ENCODE measurements around the gene ADPRH. TPM values are rescaled to one million over a fixed set of nuclear protein-coding genes. Genes with fewer than 3 reads are reported as not detected.
A peak's percentile ranks its signal among the peaks of the same experiment; 100 is the strongest.

The ADPRH gene
- total and polyA plus RNA-seq, 10 of the 15 experiments (the other 5 are each of a cell fraction or from before 2014, with no cell fraction given): 2.3 to 32.6 (median 19.0) TPM

GRCh38 chr3:119627461-119627860 is 48.2 kb downstream of the ADPRH start (continued):
- TF ChIP-seq, protein P1, sequence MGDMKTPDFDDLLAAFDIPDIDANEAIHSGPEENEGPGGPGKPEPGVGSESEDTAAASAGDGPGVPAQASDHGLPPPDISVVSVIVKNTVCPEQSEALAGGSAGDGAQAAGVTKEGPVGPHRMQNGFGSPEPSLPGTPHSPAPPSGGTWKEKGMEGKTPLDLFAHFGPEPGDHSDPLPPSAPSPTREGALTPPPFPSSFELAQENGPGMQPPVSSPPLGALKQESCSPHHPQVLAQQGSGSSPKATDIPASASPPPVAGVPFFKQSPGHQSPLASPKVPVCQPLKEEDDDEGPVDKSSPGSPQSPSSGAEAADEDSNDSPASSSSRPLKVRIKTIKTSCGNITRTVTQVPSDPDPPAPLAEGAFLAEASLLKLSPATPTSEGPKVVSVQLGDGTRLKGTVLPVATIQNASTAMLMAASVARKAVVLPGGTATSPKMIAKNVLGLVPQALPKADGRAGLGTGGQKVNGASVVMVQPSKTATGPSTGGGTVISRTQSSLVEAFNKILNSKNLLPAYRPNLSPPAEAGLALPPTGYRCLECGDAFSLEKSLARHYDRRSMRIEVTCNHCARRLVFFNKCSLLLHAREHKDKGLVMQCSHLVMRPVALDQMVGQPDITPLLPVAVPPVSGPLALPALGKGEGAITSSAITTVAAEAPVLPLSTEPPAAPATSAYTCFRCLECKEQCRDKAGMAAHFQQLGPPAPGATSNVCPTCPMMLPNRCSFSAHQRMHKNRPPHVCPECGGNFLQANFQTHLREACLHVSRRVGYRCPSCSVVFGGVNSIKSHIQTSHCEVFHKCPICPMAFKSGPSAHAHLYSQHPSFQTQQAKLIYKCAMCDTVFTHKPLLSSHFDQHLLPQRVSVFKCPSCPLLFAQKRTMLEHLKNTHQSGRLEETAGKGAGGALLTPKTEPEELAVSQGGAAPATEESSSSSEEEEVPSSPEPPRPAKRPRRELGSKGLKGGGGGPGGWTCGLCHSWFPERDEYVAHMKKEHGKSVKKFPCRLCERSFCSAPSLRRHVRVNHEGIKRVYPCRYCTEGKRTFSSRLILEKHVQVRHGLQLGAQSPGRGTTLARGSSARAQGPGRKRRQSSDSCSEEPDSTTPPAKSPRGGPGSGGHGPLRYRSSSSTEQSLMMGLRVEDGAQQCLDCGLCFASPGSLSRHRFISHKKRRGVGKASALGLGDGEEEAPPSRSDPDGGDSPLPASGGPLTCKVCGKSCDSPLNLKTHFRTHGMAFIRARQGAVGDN (IDR thresholded peaks at IDR 0.05): peak; percentile 60; the same call in 1 of the 2 replicates
- TF ChIP-seq IKZF2 (IDR thresholded peaks at IDR 0.05): peak; percentile 44 to 69; a peak in 3 of 4 replicates
- no peak for TF ChIP-seq NR2F1 (conservative IDR thresholded peaks at IDR 0.05)
- peak; percentile 54 for TF ChIP-seq BCL3 (IDR thresholded peaks at IDR 0.05; ENCODE audit: borderline replicate concordance, insufficient read depth, low read depth, low read length, poor library complexity, severe bottlenecking)
- peak; percentile 41; the same call in 1 of the 2 replicates for TF ChIP-seq NFIC (IDR thresholded peaks at IDR 0.05; ENCODE audit: low read depth, low read length)
- peak; percentile 50 for TF ChIP-seq IKZF1 (conservative IDR thresholded peaks at IDR 0.05)
- TF ChIP-seq ETV6 (conservative IDR thresholded peaks at IDR 0.05 in 1 of 2, IDR thresholded peaks at IDR 0.05 in 1 of 2; ENCODE audit: borderline replicate concordance in 1 of 2, low read depth in 1 of 2): no peak
- TF ChIP-seq, protein P2, sequence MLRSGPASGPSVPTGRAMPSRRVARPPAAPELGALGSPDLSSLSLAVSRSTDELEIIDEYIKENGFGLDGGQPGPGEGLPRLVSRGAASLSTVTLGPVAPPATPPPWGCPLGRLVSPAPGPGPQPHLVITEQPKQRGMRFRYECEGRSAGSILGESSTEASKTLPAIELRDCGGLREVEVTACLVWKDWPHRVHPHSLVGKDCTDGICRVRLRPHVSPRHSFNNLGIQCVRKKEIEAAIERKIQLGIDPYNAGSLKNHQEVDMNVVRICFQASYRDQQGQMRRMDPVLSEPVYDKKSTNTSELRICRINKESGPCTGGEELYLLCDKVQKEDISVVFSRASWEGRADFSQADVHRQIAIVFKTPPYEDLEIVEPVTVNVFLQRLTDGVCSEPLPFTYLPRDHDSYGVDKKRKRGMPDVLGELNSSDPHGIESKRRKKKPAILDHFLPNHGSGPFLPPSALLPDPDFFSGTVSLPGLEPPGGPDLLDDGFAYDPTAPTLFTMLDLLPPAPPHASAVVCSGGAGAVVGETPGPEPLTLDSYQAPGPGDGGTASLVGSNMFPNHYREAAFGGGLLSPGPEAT (IDR thresholded peaks at IDR 0.05; ENCODE audit: low read depth): peak; percentile 32; the same call in 1 of the 2 replicates
- no peak for TF ChIP-seq YY1 (IDR thresholded peaks at IDR 0.05; ENCODE audit: low read depth, low read length)
- peak; percentile 19 for TF ChIP-seq RELA (IDR thresholded peaks at IDR 0.05; ENCODE audit: borderline replicate concordance, partially characterized antibody)
